HUES48 (cell line): ENCODE data around the gene SLC15A3.

Experiments used
- H3K27ac ChIP-seq: one replicate; pipeline ENCODE4 v1.7.0; 2013; ENCODE audit warnings: low read depth, low read length, inconsistent platforms
- H3K27me3 ChIP-seq: 2 replicates; pipeline ENCODE4 v1.6.1; 2013; ENCODE audit warnings: mild to moderate bottlenecking, low read length; ENCODE audit not compliant: control insufficient read depth, insufficient read depth
- H3K36me3 ChIP-seq: 2 replicates; pipeline ENCODE4 v1.6.1; 2013; ENCODE audit warnings: low read length; ENCODE audit not compliant: control insufficient read depth, insufficient read depth
- H3K4me1 ChIP-seq: 2 replicates; pipeline ENCODE4 v1.6.1; 2013; ENCODE audit warnings: mild to moderate bottlenecking, low read length; ENCODE audit not compliant: control insufficient read depth, insufficient read depth
- H3K4me3 ChIP-seq: 2 replicates; pipeline ENCODE4 v1.5.1; 2013; ENCODE audit warnings: mild to moderate bottlenecking, low read depth, low read length
- H3K9ac ChIP-seq: 2 replicates; pipeline ENCODE4 v1.6.1; 2013; ENCODE audit warnings: mild to moderate bottlenecking, low read depth, low read length, moderate library complexity
- H3K9me3 ChIP-seq: 2 replicates; pipeline ENCODE4 v1.6.1; 2013; ENCODE audit warnings: low read length; ENCODE audit not compliant: control insufficient read depth, insufficient read depth

The SLC15A3 gene

DNA sequence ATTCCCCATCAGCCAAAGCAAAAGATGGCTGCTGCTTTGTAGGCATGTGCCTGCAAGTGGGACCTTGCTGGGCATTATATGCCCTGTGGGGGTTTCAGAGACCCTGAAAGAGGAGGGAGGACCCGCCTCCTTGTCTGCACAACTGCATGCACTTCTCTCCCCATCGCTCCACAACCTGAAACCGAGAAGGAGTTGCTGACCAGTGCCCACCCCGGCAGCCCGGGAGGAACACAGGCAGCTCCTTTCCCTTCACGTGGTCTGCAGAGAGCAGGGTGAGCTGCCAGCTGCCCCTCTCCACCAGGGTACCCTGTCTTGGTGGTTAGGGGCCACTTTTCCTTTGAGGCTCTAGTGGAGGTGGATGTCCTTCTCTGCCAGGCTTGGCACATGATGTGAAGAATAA lies 29.1 kb downstream of the SLC15A3 start:
- Histone ChIP-seq H3K4me3 (no peak overlapping the region), H3K4me1 (peaks cover 9% of the 10 kb centered on the region), H3K27ac (no peak overlapping the region), H3K9ac (no peak overlapping the region), H3K36me3 (peaks cover 44% of the 10 kb centered on the region), H3K9me3 (no peaks in the 10 kb centered on the region), H3K27me3 (no peaks in the 10 kb centered on the region; the same call in 1 of the 2 replicates)

GRCh38 chr11:60921777-60922335 lies 30.1 kb downstream of the SLC15A3 start:
- no peaks in the 10 kb centered on the region; the same call in 1 of the 2 replicates for H3K27me3 ChIP-seq
- no peak overlapping the region for H3K9ac ChIP-seq
- H3K9me3 ChIP-seq: no peaks in the 10 kb centered on the region
- no peak overlapping the region for H3K4me3 ChIP-seq
- no peak overlapping the region for H3K27ac ChIP-seq
- H3K36me3 ChIP-seq: peaks cover 34% of the 10 kb centered on the region
- H3K4me1 ChIP-seq: peaks cover 10% of the 10 kb centered on the region

- no peak overlapping the region for H3K4me3 ChIP-seq
- no peaks in the 10 kb centered on the region for H3K9me3 ChIP-seq
- H3K36me3 ChIP-seq: peaks cover 30% of the 10 kb centered on the region
- H3K27ac ChIP-seq: no peak overlapping the region
- H3K9ac ChIP-seq: no peak overlapping the region
- peaks cover 16% of the 10 kb centered on the region for H3K4me1 ChIP-seq
- no peaks in the 10 kb centered on the region; the same call in 1 of the 2 replicates for H3K27me3 ChIP-seq
These were observed 30.7 kb downstream of the SLC15A3 start for GRCh38 chr11:60921259-60921658.

GRCh38 chr11:60919956-60920355 lies 32.0 kb downstream of the SLC15A3 start:
- peaks cover 3% of the 10 kb centered on the region; the same call in 1 of the 2 replicates for H3K27me3 ChIP-seq
- H3K9me3 ChIP-seq: no peaks in the 10 kb centered on the region
- no peak overlapping the region for H3K9ac ChIP-seq
- H3K36me3 ChIP-seq: peaks cover 30% of the 10 kb centered on the region
- no peak overlapping the region for H3K4me3 ChIP-seq
- H3K4me1 ChIP-seq: peaks cover 22% of the 10 kb centered on the region
- no peak overlapping the region for H3K27ac ChIP-seq

- no peak overlapping the region for H3K4me3 ChIP-seq
- no peak overlapping the region for H3K9ac ChIP-seq
- no peaks in the 10 kb centered on the region for H3K9me3 ChIP-seq
- H3K27ac ChIP-seq: no peak overlapping the region
- H3K27me3 ChIP-seq: peaks cover 8% of the 10 kb centered on the region; the same call in 1 of the 2 replicates
- H3K4me1 ChIP-seq: peaks cover 26% of the 10 kb centered on the region
- peaks cover 30% of the 10 kb centered on the region for H3K36me3 ChIP-seq
These were observed 32.7 kb downstream of the SLC15A3 start for GRCh38 chr11:60919320-60919719.

- H3K4me1 ChIP-seq: peaks cover 25% of the 10 kb centered on the region
- peaks cover 8% of the 10 kb centered on the region; the same call in 1 of the 2 replicates for H3K27me3 ChIP-seq
- no peak overlapping the region for H3K9ac ChIP-seq
- H3K4me3 ChIP-seq: no peak overlapping the region
- no peaks in the 10 kb centered on the region for H3K9me3 ChIP-seq
- peaks cover 30% of the 10 kb centered on the region for H3K36me3 ChIP-seq
- no peak overlapping the region for H3K27ac ChIP-seq
These were observed 33.1 kb downstream of the SLC15A3 start for GRCh38 chr11:60918939-60919265.

- H3K4me1 ChIP-seq: peaks cover 25% of the 10 kb centered on the region
- no peak overlapping the region for H3K4me3 ChIP-seq
- H3K27ac ChIP-seq: no peak overlapping the region
- H3K9ac ChIP-seq: no peak overlapping the region
- H3K9me3 ChIP-seq: no peaks in the 10 kb centered on the region
- peaks cover 8% of the 10 kb centered on the region; the same call in 1 of the 2 replicates for H3K27me3 ChIP-seq
- peaks cover 30% of the 10 kb centered on the region for H3K36me3 ChIP-seq
These were observed 33.6 kb downstream of the SLC15A3 start for GRCh38 chr11:60918251-60918938.

DNA sequence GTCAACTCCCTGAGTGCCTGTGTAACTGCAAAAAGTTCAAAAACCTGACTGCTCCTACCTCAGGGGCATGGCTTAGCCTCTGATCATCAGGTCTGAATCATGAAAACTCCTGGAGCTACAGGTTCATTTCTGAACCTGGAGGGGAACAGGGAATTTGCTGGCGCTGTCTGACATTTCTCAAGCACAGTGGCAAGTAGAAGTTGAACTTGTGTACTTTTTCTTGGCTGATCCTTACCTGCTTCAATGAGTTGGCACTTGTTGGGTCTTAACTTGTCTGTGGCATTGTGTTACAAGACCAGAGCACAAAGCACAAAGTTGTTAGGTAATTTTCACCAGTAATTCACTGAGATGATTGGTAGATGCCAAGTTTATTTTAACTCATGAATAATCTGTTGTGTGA lies 34.7 kb downstream of the SLC15A3 start:
- no peak overlapping the region for H3K27ac ChIP-seq
- peaks cover 8% of the 10 kb centered on the region for H3K27me3 ChIP-seq
- peaks cover 28% of the 10 kb centered on the region for H3K36me3 ChIP-seq
- peaks cover 28% of the 10 kb centered on the region for H3K4me1 ChIP-seq
- H3K9ac ChIP-seq: no peak overlapping the region
- no peaks in the 10 kb centered on the region for H3K9me3 ChIP-seq
- no peak overlapping the region for H3K4me3 ChIP-seq

DNA sequence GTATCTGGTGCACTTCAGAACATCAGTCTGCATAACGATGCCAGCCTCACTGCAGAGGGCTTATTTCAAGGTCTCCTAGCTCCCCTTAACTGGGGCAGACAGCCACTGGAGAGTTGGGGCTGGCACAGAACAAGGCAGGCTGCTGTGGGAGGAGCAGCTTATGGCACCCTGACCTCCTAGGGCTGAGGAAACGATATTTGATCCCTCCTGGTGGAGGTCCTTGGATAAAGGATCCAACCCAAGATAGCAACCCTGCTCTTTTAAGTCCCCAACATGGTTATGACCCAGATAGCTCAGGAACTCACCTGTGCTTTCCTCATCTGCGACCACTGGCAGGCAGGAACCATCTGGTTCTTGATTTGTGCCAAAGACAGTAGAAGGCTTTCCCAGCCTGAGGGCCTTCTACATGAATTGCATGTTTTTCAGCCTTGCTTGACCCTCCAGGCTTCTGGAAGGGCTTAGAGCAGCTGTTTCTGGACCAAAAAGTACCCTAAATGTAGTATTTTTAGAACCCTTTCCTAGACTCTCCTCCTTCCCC lies 35.2 kb downstream of the SLC15A3 start:
- no peak overlapping the region for H3K4me3 ChIP-seq
- no peak overlapping the region for H3K27ac ChIP-seq
- H3K9me3 ChIP-seq: no peaks in the 10 kb centered on the region
- H3K4me1 ChIP-seq: peaks cover 28% of the 10 kb centered on the region
- no peak overlapping the region for H3K9ac ChIP-seq
- peaks cover 13% of the 10 kb centered on the region for H3K27me3 ChIP-seq
- H3K36me3 ChIP-seq: peaks cover 23% of the 10 kb centered on the region

DNA sequence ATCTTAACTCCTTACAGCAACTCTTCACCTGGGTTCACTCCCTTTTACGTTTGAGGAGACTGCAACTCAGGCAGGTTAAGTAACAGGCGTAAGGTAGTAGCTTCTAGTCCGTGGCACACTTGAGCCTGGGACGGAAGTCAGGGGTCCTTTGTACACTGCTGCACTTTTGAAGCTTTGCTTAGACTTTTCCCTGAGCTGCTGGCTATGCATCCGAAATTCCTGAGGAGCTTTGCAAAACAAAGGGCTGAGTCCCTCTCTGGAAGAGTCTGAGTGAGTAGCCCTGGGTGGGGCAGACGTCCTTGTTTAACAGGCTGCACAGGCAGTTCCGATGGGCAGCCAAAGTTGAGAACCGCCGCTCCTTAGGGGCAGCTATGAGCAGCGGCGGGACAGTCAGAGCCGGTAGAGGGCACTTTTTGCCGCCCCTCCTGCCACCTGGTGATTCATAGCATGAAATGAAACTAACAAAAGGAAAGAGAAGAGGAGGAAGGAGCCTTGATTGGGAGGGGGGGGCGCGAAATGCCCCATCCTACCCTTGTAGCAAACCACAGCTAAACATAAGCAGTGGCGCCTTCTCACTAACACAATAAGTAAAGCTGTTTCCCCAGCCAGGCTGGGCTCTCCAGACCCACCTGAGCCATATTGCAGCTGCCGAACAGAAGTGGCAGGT lies 36.6 kb downstream of the SLC15A3 start:
- peak overlapping the region; percentile 7; the same call in 1 of the 2 replicates for H3K9ac ChIP-seq
- H3K4me3 ChIP-seq: peak overlapping the region; percentile 62
- peak overlapping the region; percentile 65 for H3K27ac ChIP-seq
- H3K27me3 ChIP-seq: peaks cover 20% of the 10 kb centered on the region
- H3K4me1 ChIP-seq: peaks cover 28% of the 10 kb centered on the region
- H3K36me3 ChIP-seq: peaks cover 10% of the 10 kb centered on the region
- H3K9me3 ChIP-seq: no peaks in the 10 kb centered on the region
